Mesenchymal stem cell (in vitro differentiated cells and primary cell): ENCODE results near the gene UNC13C.

Experiments used
- DNase-seq: peaks from one replicate; pipeline ENCODE4 v3.0.0-alpha.2; 2013
- H2AFZ ChIP-seq: one replicate; pipeline ENCODE4 v1.6.1; 2013; ENCODE audit warnings: low read depth, mild to moderate bottlenecking, control low read depth, inconsistent platforms, low read length, moderate library complexity
- H2AK5ac ChIP-seq: 2 replicates; pipeline ENCODE4 v1.6.1; 2013; ENCODE audit warnings: low read length, moderate library complexity, mild to moderate bottlenecking, inconsistent platforms; ENCODE audit not compliant: severe bottlenecking
- H2BK120ac ChIP-seq: one replicate; pipeline ENCODE4 v1.6.1; 2013; ENCODE audit warnings: low read depth, mild to moderate bottlenecking, inconsistent platforms, low read length, moderate library complexity
- H2BK12ac ChIP-seq, 2 experiments: one replicate each; pipeline ENCODE4 v1.6.1; 2013; ENCODE audit warnings: inconsistent platforms in 2 of 2, low read length in 2 of 2, mild to moderate bottlenecking in 2 of 2, moderate library complexity in 2 of 2, control low read depth in 1 of 2
- H2BK15ac ChIP-seq: one replicate; pipeline ENCODE4 v1.6.1; 2013; ENCODE audit warnings: mild to moderate bottlenecking, low read depth, inconsistent platforms; ENCODE audit not compliant: poor library complexity, severe bottlenecking
- H2BK5ac ChIP-seq: 2 replicates; pipeline ENCODE4 v1.6.1; 2013; ENCODE audit warnings: low read depth, mild to moderate bottlenecking, low read length, control low read depth, inconsistent platforms; ENCODE audit not compliant: poor library complexity, severe bottlenecking
- H3K14ac ChIP-seq, 2 experiments: one replicate each; pipeline ENCODE4 v1.6.1; 2013; ENCODE audit warnings: inconsistent platforms in 2 of 2, low read length in 2 of 2, control low read depth in 1 of 2, mild to moderate bottlenecking in 1 of 2, moderate library complexity in 1 of 2
- H3K18ac ChIP-seq, 2 experiments: one replicate each; pipeline ENCODE4 v1.6.1; 2013; ENCODE audit warnings: inconsistent platforms in 2 of 2, low read length in 2 of 2, control low read depth in 1 of 2, low read depth in 1 of 2, mild to moderate bottlenecking in 1 of 2
- H3K23ac ChIP-seq, 2 experiments: one replicate each; pipeline ENCODE4 v1.6.1; 2013; ENCODE audit warnings: inconsistent platforms in 2 of 2, low read length in 2 of 2, mild to moderate bottlenecking in 2 of 2, moderate library complexity in 2 of 2, control low read depth in 1 of 2
- H3K27ac ChIP-seq: 2 replicates; pipeline ENCODE4 v1.5.1; 2013; ENCODE audit warnings: mild to moderate bottlenecking, moderate library complexity, low read length, control low read depth, inconsistent platforms; ENCODE audit not compliant: poor library complexity, severe bottlenecking
- H3K27me3 ChIP-seq, 2 experiments: 2 replicates each; pipeline versions ENCODE4 v1.6.1 to v1.7.0; 2013; ENCODE audit warnings: low read length in 2 of 2, mild to moderate bottlenecking in 2 of 2, moderate library complexity in 2 of 2, control low read depth in 1 of 2, inconsistent platforms in 1 of 2; ENCODE audit not compliant: control insufficient read depth in 1 of 2, insufficient read depth in 1 of 2
- H3K36me3 ChIP-seq, 2 experiments: 2 replicates each; pipeline versions ENCODE4 v1.6.1 to v1.7.0; 2013; ENCODE audit warnings: low read length in 2 of 2, control low read depth in 1 of 2, inconsistent platforms in 1 of 2, low read depth in 1 of 2, mild to moderate bottlenecking in 1 of 2; ENCODE audit not compliant: insufficient read depth in 2 of 2, control insufficient read depth in 1 of 2
- H3K4ac ChIP-seq, 2 experiments: one replicate each; pipeline ENCODE4 v1.6.1; 2013; ENCODE audit warnings: inconsistent platforms in 2 of 2, low read length in 2 of 2, mild to moderate bottlenecking in 2 of 2, moderate library complexity in 2 of 2, control low read depth in 1 of 2, low read depth in 1 of 2
- H3K4me1 ChIP-seq: 2 replicates; pipeline ENCODE4 v1.6.1; 2013; ENCODE audit warnings: low read depth, low read length, control low read depth; ENCODE audit not compliant: control insufficient read depth, insufficient read depth
- H3K4me2 ChIP-seq: 2 replicates; pipeline ENCODE4 v1.6.1; 2013; ENCODE audit warnings: low read length, mild to moderate bottlenecking, inconsistent platforms; ENCODE audit not compliant: poor library complexity, severe bottlenecking
- H3K4me3 ChIP-seq, 2 experiments: 2 replicates each; pipeline versions ENCODE4 v1.5.1 to v1.7.0; 2013; ENCODE audit warnings: low read length in 2 of 2, mild to moderate bottlenecking in 2 of 2, control low read depth in 1 of 2, low read depth in 1 of 2; ENCODE audit not compliant: insufficient read depth in 1 of 2
- H3K79me1 ChIP-seq: replicated peaks from 2 replicates; pipeline ENCODE4 v1.6.1; 2013; ENCODE audit warnings: mild to moderate bottlenecking, control low read depth, low read length, inconsistent platforms; ENCODE audit not compliant: poor library complexity, severe bottlenecking
- H3K9ac ChIP-seq: 2 replicates; pipeline ENCODE4 v1.7.0; 2013; ENCODE audit warnings: mild to moderate bottlenecking, low read length, moderate library complexity
- H3K9me3 ChIP-seq: 2 replicates; pipeline ENCODE4 v1.7.0; 2013; ENCODE audit warnings: mild to moderate bottlenecking, low read length; ENCODE audit not compliant: control insufficient read depth
- H4K8ac ChIP-seq: one replicate; pipeline ENCODE4 v1.6.1; 2013; ENCODE audit warnings: inconsistent platforms, mild to moderate bottlenecking, low read length, moderate library complexity
- H4K91ac ChIP-seq: one replicate; pipeline ENCODE4 v1.6.1; 2013; ENCODE audit warnings: mild to moderate bottlenecking, low read length, inconsistent platforms
- WGBS: methylation state at CpG from one replicate; pipeline ENCODE4 v1.1.7; 2013; ENCODE audit warnings: mixed read lengths; 5-methylcytosine and 5-hydroxymethylcytosine counted together

UNC13C gene

DNA sequence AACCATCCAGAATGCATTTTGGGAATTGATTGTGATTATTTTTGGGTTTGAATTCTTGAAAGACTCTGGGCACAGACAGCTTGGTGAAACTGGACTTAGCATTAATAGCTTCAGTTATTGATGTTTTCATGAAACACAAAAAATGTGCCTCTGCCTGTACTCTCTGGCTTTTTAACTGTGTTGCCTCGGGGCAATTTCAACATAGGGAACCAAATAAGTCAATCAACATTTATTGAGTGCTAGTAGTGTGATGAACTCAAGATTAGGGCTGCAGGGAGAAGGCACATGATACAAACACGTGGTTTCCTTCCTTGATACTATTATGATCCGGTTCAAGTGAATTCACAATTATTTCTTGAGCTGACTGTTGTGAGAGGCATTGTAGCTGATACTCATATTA is 50.8 kb downstream of the UNC13C start:
- Histone ChIP-seq H2BK120ac (no peak overlapping the region), H3K27ac (no peak overlapping the region), H2BK15ac (no peak overlapping the region), H2BK5ac (no peak overlapping the region), H3K27me3 (no peaks in the 10 kb centered on the region), H3K14ac (no peak overlapping the region), H4K8ac (no peak overlapping the region), H3K4me1 (no peaks in the 10 kb centered on the region), H3K9me3 (no peaks in the 10 kb centered on the region), H2AFZ (no peak overlapping the region), H3K79me1 (no peaks in the 10 kb centered on the region), H3K36me3 (no peaks in the 10 kb centered on the region), H3K18ac (no peak overlapping the region), H4K91ac (no peak overlapping the region), H3K4me2 (no peak overlapping the region), H2AK5ac (no peak overlapping the region), H3K23ac (no peak overlapping the region), H3K4me3 (no peak overlapping the region), H2BK12ac (no peak overlapping the region), H3K4ac (no peak overlapping the region), H3K9ac (no peak overlapping the region)
- no peak for DNase-seq
- no CpG with 5 or more reads among the region's 3 CpGs for WGBS

DNA sequence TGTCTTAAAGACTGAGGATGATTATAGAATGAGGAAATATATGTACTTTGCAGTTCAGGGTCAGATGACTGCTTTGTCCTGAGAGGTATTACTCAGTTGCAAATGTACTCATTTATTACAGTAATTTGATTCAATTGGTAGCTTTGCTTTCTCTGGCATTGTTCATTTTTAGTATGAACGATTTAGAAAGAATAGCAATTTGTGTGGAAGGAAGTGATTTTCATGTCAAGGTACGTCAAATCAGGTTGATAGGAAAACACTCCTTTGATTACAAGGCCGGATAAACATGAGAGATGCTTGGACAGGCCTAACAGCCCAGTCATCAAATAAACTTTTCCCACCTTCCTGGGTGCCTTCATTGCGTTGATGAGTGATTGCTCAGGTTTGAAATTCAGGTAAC is 53.8 kb downstream of the UNC13C start:
- Histone ChIP-seq H3K9me3 (no peaks in the 10 kb centered on the region), H3K4me3 (no peak overlapping the region), H3K4ac (no peak overlapping the region), H3K23ac (no peak overlapping the region), H2BK5ac (no peak overlapping the region), H4K8ac (no peak overlapping the region), H2BK12ac (no peak overlapping the region), H3K14ac (no peak overlapping the region), H2AK5ac (no peak overlapping the region), H3K36me3 (no peaks in the 10 kb centered on the region), H3K79me1 (no peaks in the 10 kb centered on the region), H3K4me1 (no peaks in the 10 kb centered on the region), H2BK120ac (no peak overlapping the region), H4K91ac (no peak overlapping the region), H3K18ac (no peak overlapping the region), H3K9ac (no peak overlapping the region), H3K4me2 (no peak overlapping the region), H3K27ac (no peak overlapping the region), H3K27me3 (no peaks in the 10 kb centered on the region), H2BK15ac (no peak overlapping the region), H2AFZ (no peak overlapping the region)
- DNase-seq: no peak
- 74% methylated on average over 2 of the region's 4 CpGs for WGBS

GRCh38 chr15:54033356-54033860 is 55.2 kb downstream of the UNC13C start:
- WGBS: 0% methylated on average over 1 of the region's 3 CpGs
- Histone ChIP-seq H3K79me1 (no peaks in the 10 kb centered on the region), H3K9ac (no peak overlapping the region), H3K18ac (no peak overlapping the region), H4K8ac (no peak overlapping the region), H3K14ac (no peak overlapping the region), H3K36me3 (no peaks in the 10 kb centered on the region), H3K4me2 (no peak overlapping the region), H3K27me3 (no peaks in the 10 kb centered on the region), H3K9me3 (no peaks in the 10 kb centered on the region), H3K4me1 (no peaks in the 10 kb centered on the region), H4K91ac (no peak overlapping the region), H2BK5ac (no peak overlapping the region), H2BK12ac (no peak overlapping the region), H2BK120ac (no peak overlapping the region), H2BK15ac (no peak overlapping the region), H3K23ac (no peak overlapping the region), H3K27ac (no peak overlapping the region), H3K4me3 (no peak overlapping the region), H3K4ac (no peak overlapping the region), H2AK5ac (no peak overlapping the region), H2AFZ (no peak overlapping the region)
- DNase-seq: no peak

- Histone ChIP-seq H2BK12ac (no peak overlapping the region), H3K14ac (no peak overlapping the region), H3K4me1 (no peaks in the 10 kb centered on the region), H3K27ac (no peak overlapping the region), H2BK120ac (no peak overlapping the region), H3K18ac (no peak overlapping the region), H2AK5ac (no peak overlapping the region), H3K4me3 (no peak overlapping the region), H3K27me3 (no peaks in the 10 kb centered on the region), H3K23ac (no peak overlapping the region), H4K91ac (no peak overlapping the region), H4K8ac (no peak overlapping the region), H3K79me1 (no peaks in the 10 kb centered on the region), H3K9ac (no peak overlapping the region), H3K9me3 (no peaks in the 10 kb centered on the region), H3K36me3 (no peaks in the 10 kb centered on the region), H2AFZ (no peak overlapping the region), H2BK5ac (no peak overlapping the region), H3K4ac (no peak overlapping the region), H3K4me2 (no peak overlapping the region), H2BK15ac (no peak overlapping the region)
- 64% methylated on average over 2 of the region's 3 CpGs for WGBS
- no peak for DNase-seq
Observed at GRCh38 chr15:54033869-54034458, 55.7 kb downstream of the UNC13C start.
